ENCODE data around the gene PTPRD. TPM values are rescaled to one million over a fixed set of nuclear protein-coding genes. Genes with fewer than 3 reads are reported as not detected.

Gene PTPRD
- total RNA-seq, 1 experiment from 2014 or later: 0.02 TPM

GRCh38 chr9:10525972-10526371 is 86.8 kb downstream of the PTPRD start:
- no peak overlapping the region for H3K4me3 ChIP-seq (replicated peaks in 1 of 2; ENCODE audit: low read depth in 1 of 2, low read length in 2 of 2)
- TF ChIP-seq JUND (IDR thresholded peaks at IDR 0.05) (no peak), REST (IDR thresholded peaks at IDR 0.05; ENCODE audit: low read depth) (no peak), FOSL1 (IDR thresholded peaks at IDR 0.05; ENCODE audit: low read depth) (no peak), ZFX (IDR thresholded peaks at IDR 0.05) (no peak), RAD21 (IDR thresholded peaks at IDR 0.05; ENCODE audit: low read depth) (no peak), POLR2A (IDR thresholded peaks at IDR 0.05; ENCODE audit: borderline replicate concordance, extremely low read depth, insufficient read depth, insufficient read length) (no peak), ZBTB33 (IDR thresholded peaks at IDR 0.05; ENCODE audit: extremely low read depth, insufficient replicate concordance, low read length) (no peak), CTCF (IDR thresholded peaks at IDR 0.05 in 2 of 3, conservative IDR thresholded peaks at IDR 0.05 in 1 of 3; ENCODE audit: borderline replicate concordance in 1 of 3, insufficient read depth in 1 of 3, low read depth in 2 of 3, low read length in 2 of 3) (no peak), YY1 (IDR thresholded peaks at IDR 0.05; ENCODE audit: extremely low read depth, insufficient replicate concordance, low read depth, low read length) (no peak), CEBPB (IDR thresholded peaks at IDR 0.05; ENCODE audit: low read depth) (no peak)
- ChIA-PET POLR2A (no interaction called here), RAD21 (ENCODE audit: low non-redundant PET in 1 of 2, low total read pairs in 2 of 2, uncharacterized antibody in 2 of 2, unreplicated experiment in 2 of 2) (no interaction called here), CTCF (no interaction called here)
- H3K4me2 ChIP-seq (ENCODE audit: low read length): no peak overlapping the region
- no peaks in the 10 kb centered on the region for H3K36me3 ChIP-seq (ENCODE audit: control insufficient read depth in 1 of 2, insufficient read depth in 2 of 2, low read length in 2 of 2)
- intact Hi-C loops (cut with micrococcal nuclease): no loop called here
- H3K9me2 ChIP-seq (ENCODE audit: insufficient read depth): no peaks in the 10 kb centered on the region
- H2AFZ ChIP-seq (ENCODE audit: low read depth, low read length, poor library complexity, severe bottlenecking): no peak overlapping the region
- no TSS peak for BruUV-seq (replicated peaks)
- ATAC-seq (no peak), DNase-seq (ENCODE audit: low read depth, low spot score) (no peak)
- no peak overlapping the region for H3K9ac ChIP-seq (ENCODE audit: low read length)
- no peaks in the 10 kb centered on the region for H3K27me3 ChIP-seq (ENCODE audit: insufficient read depth, low read length)
- no peak overlapping the region for H3K27ac ChIP-seq (ENCODE audit: low read depth, low read length)
- H3K4me1 ChIP-seq (ENCODE audit: control insufficient read depth in 1 of 2, insufficient read depth in 2 of 2, low read length in 2 of 2): no peaks in the 10 kb centered on the region
- peaks cover 4 to 28% of the 10 kb centered on the region in 2 experiments; a peak in 2 of 4 replicates for H3K9me3 ChIP-seq (ENCODE audit: control insufficient read depth in 1 of 2, insufficient read depth in 1 of 2, low read depth in 1 of 2, low read length in 2 of 2)
- no peaks in the 10 kb centered on the region for H4K20me1 ChIP-seq (ENCODE audit: insufficient read depth)
- H3K79me2 ChIP-seq (ENCODE audit: insufficient read depth, low read length): no peaks in the 10 kb centered on the region
